GM19467 (cell line): ENCODE results near the gene FBN1.

Experiments
- ATAC-seq: cut with Tn5 transposase; IDR thresholded peaks from one replicate; pipeline ENCODE4 v1.9.1; 2021; ENCODE audit warnings: mild to moderate bottlenecking, moderate library complexity; ENCODE audit not compliant: unreplicated experiment

Gene FBN1

GRCh38 chr15:48522123-48522522 lies 123.4 kb downstream of the FBN1 start:
- ATAC-seq: no peak

- no peak for ATAC-seq
Observed at GRCh38 chr15:48520376-48521155, 124.9 kb downstream of the FBN1 start.

GRCh38 chr15:48516121-48516520 lies 129.4 kb downstream of the FBN1 start:
- ATAC-seq: no peak

- no peak for ATAC-seq
Observed at GRCh38 chr15:48515500-48515899, 130.0 kb downstream of the FBN1 start.

- no peak for ATAC-seq
Observed at GRCh38 chr15:48514103-48514816, 131.2 kb downstream of the FBN1 start.

- no peak for ATAC-seq
Observed at GRCh38 chr15:48510976-48511375, 134.5 kb downstream of the FBN1 start.

GRCh38 chr15:48507416-48508065 lies 138.0 kb downstream of the FBN1 start:
- peak; percentile 83 for ATAC-seq

- ATAC-seq: no peak
Observed at GRCh38 chr15:48505067-48505466, 140.4 kb downstream of the FBN1 start.

- peak; percentile 59 for ATAC-seq
Observed at GRCh38 chr15:48501208-48501607, 144.3 kb downstream of the FBN1 start.

- ATAC-seq: no peak
Observed at GRCh38 chr15:48500595-48500994, 144.9 kb downstream of the FBN1 start.

GRCh38 chr15:48499978-48500377 lies 145.5 kb downstream of the FBN1 start:
- no peak for ATAC-seq

- ATAC-seq: no peak
Observed at GRCh38 chr15:48498828-48499227, 146.7 kb downstream of the FBN1 start.

- no peak for ATAC-seq
Observed at GRCh38 chr15:48494631-48495030, 150.9 kb downstream of the FBN1 start.

GRCh38 chr15:48493763-48494225 lies 151.7 kb downstream of the FBN1 start:
- no peak for ATAC-seq

GRCh38 chr15:48493084-48493762 lies 152.3 kb downstream of the FBN1 start:
- ATAC-seq: no peak

- ATAC-seq: no peak
Observed at GRCh38 chr15:48486228-48486627, 159.3 kb downstream of the FBN1 start.

- ATAC-seq: no peak
Observed at GRCh38 chr15:48481802-48482201, 163.7 kb downstream of the FBN1 start.

- no peak for ATAC-seq
Observed at GRCh38 chr15:48479751-48480150, 165.8 kb downstream of the FBN1 start.

- ATAC-seq: no peak
Observed at GRCh38 chr15:48478581-48478980, 166.9 kb downstream of the FBN1 start.

GRCh38 chr15:48477795-48478360 lies 167.6 kb downstream of the FBN1 start:
- ATAC-seq: no peak
